ENCODE measurements around the gene EPHB6. TPM values are rescaled to one million over a fixed set of nuclear protein-coding genes. Genes with fewer than 3 reads are reported as not detected.

Gene EPHB6
- 0.40 to 0.87 TPM (median 0.60 TPM) in 5 replicates for total RNA-seq (2022; extraction: Qiagen RNA extraction)

GRCh38 chr7:142854372-142855113 lies at the start of gene EPHB6:
Gene EPHB6 (plus strand): TSS chr7:142855076. CDS start chr7:142863228, 8,152 bp downstream.

GRCh38 chr7:142885311-142886230 lies 30.7 kb downstream of the EPHB6 start, which contains the start of gene TRPV6:
Gene TRPV6 (minus strand): TSS chr7:142885745.

Other genes with a start within 250 kb of the EPHB6 start
- not detected in 5 replicates for gene PRSS1, start 105.6 kb upstream of the EPHB6 start, total RNA-seq (2022; extraction: Qiagen RNA extraction)
- gene PRSS2, start 84.1 kb upstream of the EPHB6 start, total RNA-seq (2022; extraction: Qiagen RNA extraction), result not detected in 5 replicates
- 0.02 TPM in 1 of 5 replicates, not detected in the others for gene TRPV6, start 30.7 kb downstream of the EPHB6 start, total RNA-seq (2022; extraction: Qiagen RNA extraction)
- gene TRPV5, start 78.7 kb downstream of the EPHB6 start, total RNA-seq (2022; extraction: Qiagen RNA extraction), result not detected in 5 replicates
- gene LLCFC1, start 84.4 kb downstream of the EPHB6 start, total RNA-seq (2022; extraction: Qiagen RNA extraction), result not detected in 5 replicates
- gene KEL, start 107.3 kb downstream of the EPHB6 start, total RNA-seq (2022; extraction: Qiagen RNA extraction), result 0.08 TPM in 1 of 5 replicates, not detected in the others
- gene OR9A2, start 172.1 kb downstream of the EPHB6 start, total RNA-seq (2022; extraction: Qiagen RNA extraction), result not detected in 5 replicates
- not detected in 5 replicates for gene OR6V1, start 197.3 kb downstream of the EPHB6 start, total RNA-seq (2022; extraction: Qiagen RNA extraction)